H9 (cell line): Measurements from ENCODE around the gene ZNF773. TPM values are rescaled to one million over a fixed set of nuclear protein-coding genes. Genes with fewer than 3 reads are reported as not detected.

Source experiments
- DNase-seq: peaks from one replicate; pipeline ENCODE4 v3.0.0-alpha.2; 2017
- H2AFZ ChIP-seq: one replicate; pipeline ENCODE4 v1.6.1; 2013; ENCODE audit warnings: mild to moderate bottlenecking, low read length, control low read depth, moderate library complexity
- H2AK5ac ChIP-seq: 2 replicates; pipeline ENCODE4 v1.6.1; 2013; ENCODE audit warnings: low read length, control low read depth, mixed read lengths; ENCODE audit not compliant: insufficient read length
- H2BK120ac ChIP-seq: one replicate; pipeline ENCODE4 v1.6.1; 2013; ENCODE audit warnings: low read depth, mild to moderate bottlenecking, low read length, control low read depth, inconsistent platforms; ENCODE audit not compliant: poor library complexity, severe bottlenecking
- H2BK12ac ChIP-seq: 2 replicates; pipeline ENCODE4 v1.6.1; 2013; ENCODE audit warnings: low read length, control low read depth, mixed read lengths, low read depth; ENCODE audit not compliant: insufficient read length
- H2BK15ac ChIP-seq: 2 replicates; pipeline ENCODE4 v1.6.1; 2013; ENCODE audit warnings: low read depth, low read length, control low read depth
- H2BK20ac ChIP-seq: one replicate; pipeline ENCODE4 v1.6.1; 2013; ENCODE audit warnings: low read depth, mild to moderate bottlenecking, low read length, control low read depth, inconsistent platforms; ENCODE audit not compliant: poor library complexity, severe bottlenecking
- H2BK5ac ChIP-seq: 2 replicates; pipeline ENCODE4 v1.6.1; 2013; ENCODE audit warnings: low read length, control low read depth, mixed read lengths; ENCODE audit not compliant: insufficient read length
- H3K14ac ChIP-seq: 2 replicates; pipeline ENCODE4 v1.6.1; 2013; ENCODE audit warnings: low read length, control low read depth; ENCODE audit not compliant: insufficient read depth
- H3K18ac ChIP-seq: 2 replicates; pipeline ENCODE4 v1.6.1; 2013; ENCODE audit warnings: low read depth, mild to moderate bottlenecking, mixed read lengths, low read length, control low read depth; ENCODE audit not compliant: insufficient read length
- H3K23ac ChIP-seq: 2 replicates; pipeline ENCODE4 v1.6.1; 2013; ENCODE audit warnings: low read length, control low read depth, mixed read lengths, low read depth; ENCODE audit not compliant: insufficient read length
- H3K23me2 ChIP-seq: 2 replicates; pipeline ENCODE4 v1.6.1; 2013; ENCODE audit warnings: low read depth, mild to moderate bottlenecking, mixed read lengths, low read length, control low read depth; ENCODE audit not compliant: insufficient read length, poor library complexity, severe bottlenecking
- H3K27ac ChIP-seq: 2 replicates; pipeline ENCODE4 v1.5.1; 2013; ENCODE audit warnings: low read length, control low read depth, mixed read lengths, low read depth; ENCODE audit not compliant: insufficient read length
- H3K27me3 ChIP-seq: 2 replicates; pipeline ENCODE4 v1.6.1; 2013; ENCODE audit warnings: low read length, control low read depth, inconsistent platforms; ENCODE audit not compliant: insufficient read depth
- H3K4ac ChIP-seq: 2 replicates; pipeline ENCODE4 v1.6.1; 2013; ENCODE audit warnings: low read depth, mild to moderate bottlenecking, control low read depth, inconsistent platforms, low read length, moderate library complexity
- H3K4me1 ChIP-seq: 2 replicates; pipeline ENCODE4 v1.6.1; 2013; ENCODE audit warnings: low read length, control low read depth, inconsistent platforms; ENCODE audit not compliant: insufficient read depth
- H3K4me2 ChIP-seq: 2 replicates; pipeline ENCODE4 v1.6.1; 2013; ENCODE audit warnings: low read length, control low read depth, mixed read lengths; ENCODE audit not compliant: insufficient read length, insufficient read depth
- H3K56ac ChIP-seq: 2 replicates; pipeline ENCODE4 v1.6.1; 2013; ENCODE audit warnings: low read depth, mild to moderate bottlenecking, mixed read lengths, low read length, control low read depth; ENCODE audit not compliant: insufficient read length
- H3K79me1 ChIP-seq: 2 replicates; pipeline ENCODE4 v1.6.1; 2013; ENCODE audit warnings: low read depth, mild to moderate bottlenecking, moderate library complexity, low read length, control low read depth, inconsistent platforms; ENCODE audit not compliant: insufficient read depth, poor library complexity, severe bottlenecking
- H3K79me2 ChIP-seq: 2 replicates; pipeline ENCODE4 v1.6.1; 2013; ENCODE audit warnings: low read length, control low read depth, inconsistent platforms; ENCODE audit not compliant: insufficient read depth
- H3K9ac ChIP-seq: 2 replicates; pipeline ENCODE4 v1.6.1; 2013; ENCODE audit warnings: low read length, control low read depth, mixed read lengths; ENCODE audit not compliant: insufficient read length; ENCODE audit errors: extremely low read depth
- H3K9me3 ChIP-seq: one replicate; pipeline ENCODE4 v1.6.1; 2013; ENCODE audit warnings: low read depth, low read length, inconsistent platforms; ENCODE audit not compliant: control insufficient read depth
- H3T11ph ChIP-seq: one replicate; pipeline ENCODE4 v1.6.1; 2013; ENCODE audit warnings: mild to moderate bottlenecking, low read length, control low read depth, inconsistent platforms
- H4K20me1 ChIP-seq: one replicate; pipeline ENCODE4 v1.6.1; 2013; ENCODE audit not compliant: control insufficient read depth, insufficient read length, insufficient read depth
- H4K5ac ChIP-seq: 2 replicates; pipeline ENCODE4 v1.6.1; 2013; ENCODE audit warnings: low read depth, mild to moderate bottlenecking, mixed read lengths, low read length, control low read depth; ENCODE audit not compliant: insufficient read length
- H4K8ac ChIP-seq: replicated peaks from 2 replicates; pipeline ENCODE4 v1.6.1; 2013; ENCODE audit warnings: low read length, control low read depth, mixed read lengths, low read depth; ENCODE audit not compliant: insufficient read length
- H4K91ac ChIP-seq: 2 replicates; pipeline ENCODE4 v1.6.1; 2013; ENCODE audit warnings: low read depth, mild to moderate bottlenecking, moderate library complexity, mixed read lengths, low read length, control low read depth; ENCODE audit not compliant: insufficient read length
- H3K27ac Mint-ChIP-seq, 3 experiments: 2 replicates in 2 of 3; 3 replicates in 1 of 3; pipeline ENCODE4 v1.8.0; 2020 to 2021; ENCODE audit warnings: mixed read lengths in 3 of 3, mild to moderate bottlenecking in 1 of 3, moderate library complexity in 1 of 3
- H3K27me3 Mint-ChIP-seq: 2 replicates; pipeline ENCODE4 v1.8.0; 2021; ENCODE audit warnings: low read depth, mild to moderate bottlenecking, moderate library complexity, mixed read lengths
- H3K36me3 Mint-ChIP-seq, 3 experiments: 2 replicates in 2 of 3; 3 replicates in 1 of 3; pipeline ENCODE4 v1.8.0; 2020 to 2021; ENCODE audit warnings: low read depth in 3 of 3, mixed read lengths in 3 of 3; ENCODE audit not compliant: insufficient read depth in 1 of 3
- H3K4me1 Mint-ChIP-seq, 2 experiments: 2 replicates each; pipeline ENCODE4 v1.8.0; 2020; ENCODE audit warnings: mixed read lengths in 2 of 2
- H3K4me3 Mint-ChIP-seq, 2 experiments: 2 replicates in 1 of 2; 3 replicates in 1 of 2; pipeline ENCODE4 v1.8.0; 2020 to 2021; ENCODE audit warnings: mild to moderate bottlenecking in 2 of 2, mixed read lengths in 2 of 2, moderate library complexity in 1 of 2
- H3K9me3 Mint-ChIP-seq, 2 experiments: 2 replicates in 1 of 2; 3 replicates in 1 of 2; pipeline ENCODE4 v1.8.0; 2020; ENCODE audit warnings: mild to moderate bottlenecking in 2 of 2, mixed read lengths in 2 of 2, moderate library complexity in 1 of 2
- WGBS: extraction: QIAGEN DNeasy Blood & Tissue Kit; methylation state at CpG from one replicate; pipeline ENCODE4 v1.1.7; 2013; ENCODE audit warnings: missing lambda C conversion rate, low lambda C conversion rate, mixed read lengths; ENCODE audit not compliant: insufficient read length; ENCODE audit errors: extremely low coverage; 5-methylcytosine and 5-hydroxymethylcytosine counted together
- total RNA-seq: library from RNA; stranded (reverse); gene quantifications from 2 replicates; pipeline ENCODE4 v1.2.1, GENCODE V29; 2021
- TF ChIP-seq, protein P1 (sequence below): fragments of 200-600 bp; sonication (generic); conservative IDR thresholded peaks from 3 replicates; pipeline ENCODE4 v1.8.0; 2021; ENCODE audit warnings: antibody characterized with exemption, mild to moderate bottlenecking

ZNF773 gene
- total RNA-seq, 1 experiment from 2014 or later = 8.2 TPM

DNA sequence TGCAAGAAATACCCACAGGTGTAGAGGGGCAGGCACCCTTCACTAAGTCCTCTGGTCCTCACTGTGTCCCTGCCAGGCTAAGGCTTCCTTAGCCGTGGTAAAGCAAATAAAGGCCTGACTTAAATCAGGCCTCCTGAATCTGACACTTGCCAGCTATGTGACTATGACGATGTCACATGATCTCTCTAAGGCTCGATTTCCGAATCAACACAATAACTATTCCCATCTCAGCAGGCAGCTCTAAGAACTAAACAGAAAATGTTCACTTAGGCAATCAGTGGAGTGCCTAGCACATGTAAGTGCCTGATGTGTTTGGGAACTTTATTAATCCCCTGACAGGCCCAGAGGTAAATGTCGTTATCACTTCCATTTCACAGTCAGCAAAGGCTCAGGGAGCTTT lies 57.9 kb downstream of the ZNF773 start:
- peaks cover 51 to 68% (median 55%) of the 10 kb centered on the region in 3 experiments for H3K36me3 Mint-ChIP-seq
- no peaks in the 10 kb centered on the region for H3K79me1 ChIP-seq

More for the DNA sequence above, 57.9 kb downstream of the ZNF773 start:
- H2BK5ac ChIP-seq = no peak overlapping the region
- no peak overlapping the region for H3T11ph ChIP-seq
- H3K4me1 Mint-ChIP-seq = peaks cover 10 to 12% of the 10 kb centered on the region in 2 experiments
- no peak overlapping the region for H2AFZ ChIP-seq
- no peak overlapping the region for H4K91ac ChIP-seq
- no peaks in the 10 kb centered on the region for H3K4me1 ChIP-seq
- TF ChIP-seq, protein P1, sequence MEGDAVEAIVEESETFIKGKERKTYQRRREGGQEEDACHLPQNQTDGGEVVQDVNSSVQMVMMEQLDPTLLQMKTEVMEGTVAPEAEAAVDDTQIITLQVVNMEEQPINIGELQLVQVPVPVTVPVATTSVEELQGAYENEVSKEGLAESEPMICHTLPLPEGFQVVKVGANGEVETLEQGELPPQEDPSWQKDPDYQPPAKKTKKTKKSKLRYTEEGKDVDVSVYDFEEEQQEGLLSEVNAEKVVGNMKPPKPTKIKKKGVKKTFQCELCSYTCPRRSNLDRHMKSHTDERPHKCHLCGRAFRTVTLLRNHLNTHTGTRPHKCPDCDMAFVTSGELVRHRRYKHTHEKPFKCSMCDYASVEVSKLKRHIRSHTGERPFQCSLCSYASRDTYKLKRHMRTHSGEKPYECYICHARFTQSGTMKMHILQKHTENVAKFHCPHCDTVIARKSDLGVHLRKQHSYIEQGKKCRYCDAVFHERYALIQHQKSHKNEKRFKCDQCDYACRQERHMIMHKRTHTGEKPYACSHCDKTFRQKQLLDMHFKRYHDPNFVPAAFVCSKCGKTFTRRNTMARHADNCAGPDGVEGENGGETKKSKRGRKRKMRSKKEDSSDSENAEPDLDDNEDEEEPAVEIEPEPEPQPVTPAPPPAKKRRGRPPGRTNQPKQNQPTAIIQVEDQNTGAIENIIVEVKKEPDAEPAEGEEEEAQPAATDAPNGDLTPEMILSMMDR = no peak
- H3K18ac ChIP-seq = no peak overlapping the region
- no peak overlapping the region for H3K23ac ChIP-seq
- no peak overlapping the region for H2AK5ac ChIP-seq
- H3K9me3 ChIP-seq = no peaks in the 10 kb centered on the region
- no peak overlapping the region for H3K9ac ChIP-seq
- peaks cover 6% of the 10 kb centered on the region for H3K79me2 ChIP-seq
- H3K23me2 ChIP-seq = peaks cover 5% of the 10 kb centered on the region
- no peak overlapping the region for H3K4me2 ChIP-seq
- peaks cover 29 to 41% of the 10 kb centered on the region in 2 experiments for H3K9me3 Mint-ChIP-seq
- no peaks in the 10 kb centered on the region for H3K27me3 ChIP-seq
- H3K27me3 Mint-ChIP-seq = peaks cover 7% of the 10 kb centered on the region; the same call in 1 of the 2 replicates
- DNase-seq = no peak
- H3K56ac ChIP-seq = no peak overlapping the region
- H3K27ac Mint-ChIP-seq = no peak overlapping the region
- no peak overlapping the region for H2BK12ac ChIP-seq
- peak overlapping the region; percentile 89 to 98; a peak in 4 of 5 replicates for H3K4me3 Mint-ChIP-seq
- no peak overlapping the region for H4K5ac ChIP-seq
- no peak overlapping the region for H2BK15ac ChIP-seq
- no CpG with 5 or more reads among the region's 5 CpGs for WGBS
- no peak overlapping the region for H3K4ac ChIP-seq
- H4K8ac ChIP-seq = no peak overlapping the region
- H3K27ac ChIP-seq = no peak overlapping the region
- no peaks in the 10 kb centered on the region for H4K20me1 ChIP-seq
- H3K14ac ChIP-seq = no peak overlapping the region
- H2BK20ac ChIP-seq = no peak overlapping the region
- H2BK120ac ChIP-seq = no peak overlapping the region

Other genes with a start within 250 kb of the ZNF773 start
- 65.4 and 65.9 TPM in 2 replicates for gene ZNF460, start 219.5 kb upstream of the ZNF773 start, total RNA-seq
- gene ZNF543, start 179.5 kb upstream of the ZNF773 start, total RNA-seq = 8.2 and 8.4 TPM in 2 replicates
- 13.5 and 13.9 TPM in 2 replicates for gene ZNF304, start 148.7 kb upstream of the ZNF773 start, total RNA-seq
- 10.0 and 12.4 TPM in 2 replicates for gene TRAPPC2B, start 136.4 kb upstream of the ZNF773 start, total RNA-seq
- gene ZNF547, start 136.4 kb upstream of the ZNF773 start, total RNA-seq = 3.5 and 3.8 TPM in 2 replicates
- 13.0 and 13.9 TPM in 2 replicates for gene ZNF548, start 110.1 kb upstream of the ZNF773 start, total RNA-seq
- gene ZNF17, start 88.8 kb upstream of the ZNF773 start, total RNA-seq = 14.0 and 16.3 TPM in 2 replicates
- gene ZNF749, start 64.6 kb upstream of the ZNF773 start, total RNA-seq = 25.0 and 27.8 TPM in 2 replicates
- 0.53 and 0.74 TPM in 2 replicates for gene VN1R1, start 42.8 kb upstream of the ZNF773 start, total RNA-seq
- 11.4 and 14.4 TPM in 2 replicates for gene ZNF772, start 22.4 kb upstream of the ZNF773 start, total RNA-seq
- 12.8 and 13.4 TPM in 2 replicates for gene ZNF419, start 12.2 kb upstream of the ZNF773 start, total RNA-seq
- 10.2 and 11.6 TPM in 2 replicates for gene ZNF549, start 27.4 kb downstream of the ZNF773 start, total RNA-seq
- gene ZNF550, start 59.9 kb downstream of the ZNF773 start, total RNA-seq = 11.4 and 13.5 TPM in 2 replicates
- 10.9 and 11.4 TPM in 2 replicates for gene ZNF416, start 79.0 kb downstream of the ZNF773 start, total RNA-seq
- 27.8 and 28.1 TPM in 2 replicates for gene ZIK1, start 84.2 kb downstream of the ZNF773 start, total RNA-seq
- gene ZNF530, start 99.9 kb downstream of the ZNF773 start, total RNA-seq = 7.9 and 9.3 TPM in 2 replicates
- 43.2 and 44.1 TPM in 2 replicates for gene ZNF134, start 114.3 kb downstream of the ZNF773 start, total RNA-seq
- 12.9 and 14.8 TPM in 2 replicates for gene ZNF211, start 133.2 kb downstream of the ZNF773 start, total RNA-seq
- gene ZSCAN4, start 169.0 kb downstream of the ZNF773 start, total RNA-seq = not detected in 2 replicates
- gene ZNF551, start 182.0 kb downstream of the ZNF773 start, total RNA-seq = 28.7 and 30.6 TPM in 2 replicates
- 17.6 and 18.7 TPM in 2 replicates for gene ZNF154, start 209.3 kb downstream of the ZNF773 start, total RNA-seq
- 9.0 and 9.3 TPM in 2 replicates for gene ZNF671, start 227.7 kb downstream of the ZNF773 start, total RNA-seq
- gene ZNF776, start 246.9 kb downstream of the ZNF773 start, total RNA-seq = 19.7 and 22.8 TPM in 2 replicates